Keratinocyte (primary cell): ENCODE data around the gene SPOCD1.

Experiments used
- CTCF ChIP-seq, 3 experiments: IDR thresholded peaks in 1 of 3; conservative IDR thresholded peaks in 1 of 3; optimal IDR thresholded peaks in 1 of 3; 2 replicates in 2 of 3; 3 replicates in 1 of 3; pipeline versions ENCODE3 to v1.5.1; 2011; ENCODE audit warnings: low read length in 3 of 3, mild to moderate bottlenecking in 3 of 3, moderate library complexity in 2 of 3, control low read depth in 1 of 3, inconsistent platforms in 1 of 3; ENCODE audit not compliant: insufficient read depth in 2 of 3; ENCODE audit errors: extremely low read depth in 1 of 3
- EZH2 ChIP-seq: IDR thresholded peaks from one replicate; pipeline ENCODE4 v1.6.1; 2012; ENCODE audit warnings: inconsistent platforms, mild to moderate bottlenecking, low read length, moderate library complexity

- TF ChIP-seq CTCF (optimal IDR thresholded peaks at IDR 0.05 in 1 of 3, IDR thresholded peaks at IDR 0.05 in 1 of 3, conservative IDR thresholded peaks at IDR 0.05 in 1 of 3; ENCODE audit: extremely low read depth in 1 of 3, insufficient read depth in 2 of 3, low read length in 3 of 3), result no peak
- TF ChIP-seq EZH2, result no peak
Observed at GRCh38 chr1:31837451-31838158, 21.8 kb upstream of the SPOCD1 start.
